PC-3 (cell line): ENCODE measurements around the gene KRT86. TPM values are rescaled to one million over a fixed set of nuclear protein-coding genes. Genes with fewer than 3 reads are reported as not detected.
A peak's percentile ranks its signal among the peaks of the same experiment; 100 is the strongest.

Source experiments
- ATAC-seq: fragments of 200-7000 bp; cut with Tn5 transposase; 2 replicates; pipeline ENCODE4 v1.9.1; 2020; ENCODE audit warnings: mild to moderate bottlenecking, moderate library complexity
- BruUV-seq: library from RNA; stranded (reverse); fragments of 400-500 nt; replicated peaks from 2 replicates; lab custom pipeline; 2021; lab: Mats Ljungman, UMichigan
- CTCF ChIA-PET: fragments of 300-600 bp; sonication (Branson Sonifier 250); formaldehyde crosslinking; loops from one replicate; lab custom pipeline; 2022; ENCODE audit warnings: antibody characterized with exemption; lab: Charles Lee
- POLR2A ChIA-PET: fragments of 300-600 bp; sonication (Branson Sonifier 250); formaldehyde crosslinking; loops from one replicate; lab custom pipeline; 2022; ENCODE audit warnings: antibody characterized with exemption; ENCODE audit not compliant: unreplicated experiment; lab: Charles Lee
- DNase-seq: peaks from one replicate; pipeline ENCODE4 v3.0.0-alpha.2; 2015
- H2AFZ ChIP-seq: fragments of 300-600 bp; sonication (generic); 2 replicates; pipeline ENCODE4 v1.6.0; 2016; ENCODE audit warnings: antibody characterized with exemption, low read length
- H3F3A ChIP-seq: fragments of 300-600 bp; sonication (generic); one replicate; pipeline ENCODE4 v1.6.0; 2017; ENCODE audit warnings: antibody characterized with exemption, low read length, control low read depth, mild to moderate bottlenecking; ENCODE audit not compliant: unreplicated experiment
- H3K27ac ChIP-seq: fragments of 300-600 bp; sonication (generic); 2 replicates; pipeline ENCODE4 v1.5.1; 2016; ENCODE audit warnings: mild to moderate bottlenecking, low read length
- H3K27me3 ChIP-seq: fragments of 300-600 bp; sonication (generic); 2 replicates; pipeline ENCODE4 v1.6.1; 2016; ENCODE audit warnings: low read length, mixed read lengths
- H3K36me3 ChIP-seq: fragments of 300-600 bp; sonication (generic); 2 replicates; pipeline ENCODE4 v1.6.1; 2016; ENCODE audit warnings: low read depth, mixed run types, low read length, mixed read lengths
- H3K4me1 ChIP-seq: fragments of 300-600 bp; sonication (generic); 2 replicates; pipeline ENCODE4 v1.5.1; 2016; ENCODE audit warnings: low read length; ENCODE audit not compliant: insufficient read depth
- H3K4me2 ChIP-seq: fragments of 300-600 bp; sonication (generic); 2 replicates; pipeline ENCODE4 v1.6.0; 2016; ENCODE audit warnings: low read length
- H3K4me3 ChIP-seq: fragments of 300-600 bp; sonication (generic); 2 replicates; pipeline ENCODE4 v1.5.1; 2016; ENCODE audit warnings: mild to moderate bottlenecking, low read length, mixed read lengths
- H3K79me2 ChIP-seq: fragments of 300-600 bp; sonication (generic); 2 replicates; pipeline ENCODE4 v1.6.1; 2017; ENCODE audit warnings: low read length, mixed read lengths
- H3K9ac ChIP-seq: fragments of 300-600 bp; sonication (generic); 2 replicates; pipeline ENCODE4 v1.6.0; 2016; ENCODE audit warnings: mild to moderate bottlenecking, low read length
- H3K9me2 ChIP-seq: fragments of 300-600 bp; sonication (generic); replicated peaks from 2 replicates; pipeline ENCODE4 v1.6.1; 2016; ENCODE audit warnings: mixed run types, low read length, mixed read lengths
- H3K9me3 ChIP-seq: fragments of 300-600 bp; sonication (generic); 2 replicates; pipeline ENCODE4 v1.6.1; 2016; ENCODE audit warnings: low read length, mixed read lengths
- H4K20me1 ChIP-seq: fragments of 300-600 bp; sonication (generic); 2 replicates; pipeline ENCODE4 v1.6.1; 2016; ENCODE audit warnings: low read length, mixed read lengths
- EZH2 ChIP-seq: fragments of 300-600 bp; sonication (generic); IDR thresholded peaks from one replicate; pipeline ENCODE4 v1.6.1; 2017; ENCODE audit warnings: antibody characterized with exemption, mild to moderate bottlenecking, low read length; ENCODE audit not compliant: unreplicated experiment
- EZH2phosphoT487 ChIP-seq: fragments of 300-600 bp; sonication (generic); IDR thresholded peaks from 2 replicates; pipeline ENCODE4 v1.6.1; 2018; ENCODE audit warnings: mild to moderate bottlenecking, antibody characterized with exemption, low read length, borderline replicate concordance
- intact Hi-C: fragments of 100-400 bp; cut with micrococcal nuclease; formaldehyde crosslinking; loops from 2 replicates; pipeline ENCODE4 v1.9.0; 2023
- total RNA-seq: library from RNA; depleted of rRNA; stranded (reverse); fragments of >200 nt; gene quantifications from 2 replicates; pipeline ENCODE4 v1.2.3, GENCODE V29; 2014
- TF ChIP-seq, protein P1 (sequence below): fragments of 300-600 bp; sonication (generic); conservative IDR thresholded peaks from 2 replicates; pipeline ENCODE4 v1.5.1; 2017; ENCODE audit warnings: antibody characterized with exemption, low read depth, mild to moderate bottlenecking, low read length

Gene KRT86
- total RNA-seq, 1 experiment from 2014 or later = 1.2 TPM

DNA sequence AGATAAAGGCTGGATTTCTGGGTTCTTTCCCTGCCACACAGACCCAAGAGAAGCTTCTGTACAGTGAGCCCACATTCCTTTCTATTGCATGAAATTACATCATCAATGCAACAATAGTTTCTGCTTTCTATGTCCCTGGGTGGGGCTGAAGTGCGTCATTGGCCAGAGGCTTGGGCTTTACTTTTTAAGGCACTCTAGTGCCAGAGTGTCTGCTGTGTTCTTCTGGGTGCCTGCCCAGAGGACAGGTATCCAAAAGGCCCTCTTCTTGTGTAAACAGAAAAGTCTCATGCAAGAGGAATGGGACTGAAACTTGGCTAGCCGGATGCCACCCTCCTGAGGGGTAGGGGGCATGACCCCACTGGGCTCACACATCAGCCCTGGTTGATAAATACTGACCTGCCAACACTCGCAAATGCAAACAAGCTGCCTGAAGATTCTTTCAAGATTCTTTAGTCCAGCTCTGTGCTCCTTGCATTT, 5.9 kb downstream of the KRT86 start:
- Histone ChIP-seq H2AFZ (no peak overlapping the region), H3K9me2 (no peaks in the 10 kb centered on the region), H3K36me3 (no peaks in the 10 kb centered on the region), H3K79me2 (peaks cover 3% of the 10 kb centered on the region; the same call in 1 of the 2 replicates), H3K9ac (peak overlapping the region; percentile 89), H3K4me1 (peaks cover 69% of the 10 kb centered on the region), H3K4me2 (peak overlapping the region; percentile 93), H3K27ac (peak overlapping the region; percentile 99), H4K20me1 (no peaks in the 10 kb centered on the region), H3K27me3 (no peaks in the 10 kb centered on the region), H3K4me3 (peak overlapping the region; percentile 36), H3K9me3 (no peaks in the 10 kb centered on the region), H3F3A (peaks cover 22% of the 10 kb centered on the region)
- peak; percentile 46 for ATAC-seq
- intact Hi-C loops = loop anchor here (1.0 to 2.0 kb wide), 5 partner anchors 36 to 132 kb away; partner anchors contain the start of gene KRT80
- no TSS peak for BruUV-seq
- POLR2A ChIA-PET = interaction anchor here (0.5 to 3.6 kb wide), 4 partner anchors 37 to 135 kb away, joined by 3 to 39 read pairs (median 4); no protein-coding TSS in a partner anchor
- TF ChIP-seq, protein P1, sequence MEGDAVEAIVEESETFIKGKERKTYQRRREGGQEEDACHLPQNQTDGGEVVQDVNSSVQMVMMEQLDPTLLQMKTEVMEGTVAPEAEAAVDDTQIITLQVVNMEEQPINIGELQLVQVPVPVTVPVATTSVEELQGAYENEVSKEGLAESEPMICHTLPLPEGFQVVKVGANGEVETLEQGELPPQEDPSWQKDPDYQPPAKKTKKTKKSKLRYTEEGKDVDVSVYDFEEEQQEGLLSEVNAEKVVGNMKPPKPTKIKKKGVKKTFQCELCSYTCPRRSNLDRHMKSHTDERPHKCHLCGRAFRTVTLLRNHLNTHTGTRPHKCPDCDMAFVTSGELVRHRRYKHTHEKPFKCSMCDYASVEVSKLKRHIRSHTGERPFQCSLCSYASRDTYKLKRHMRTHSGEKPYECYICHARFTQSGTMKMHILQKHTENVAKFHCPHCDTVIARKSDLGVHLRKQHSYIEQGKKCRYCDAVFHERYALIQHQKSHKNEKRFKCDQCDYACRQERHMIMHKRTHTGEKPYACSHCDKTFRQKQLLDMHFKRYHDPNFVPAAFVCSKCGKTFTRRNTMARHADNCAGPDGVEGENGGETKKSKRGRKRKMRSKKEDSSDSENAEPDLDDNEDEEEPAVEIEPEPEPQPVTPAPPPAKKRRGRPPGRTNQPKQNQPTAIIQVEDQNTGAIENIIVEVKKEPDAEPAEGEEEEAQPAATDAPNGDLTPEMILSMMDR = no peak
- TF ChIP-seq EZH2phosphoT487 (no peak), EZH2 (no peak)
- DNase-seq = peak; percentile 99
- CTCF ChIA-PET = interaction anchor here (0.6 to 2.0 kb wide), 5 partner anchors 37 to 136 kb away, joined by 3 to 7 read pairs (median 3); no protein-coding TSS in a partner anchor

DNA sequence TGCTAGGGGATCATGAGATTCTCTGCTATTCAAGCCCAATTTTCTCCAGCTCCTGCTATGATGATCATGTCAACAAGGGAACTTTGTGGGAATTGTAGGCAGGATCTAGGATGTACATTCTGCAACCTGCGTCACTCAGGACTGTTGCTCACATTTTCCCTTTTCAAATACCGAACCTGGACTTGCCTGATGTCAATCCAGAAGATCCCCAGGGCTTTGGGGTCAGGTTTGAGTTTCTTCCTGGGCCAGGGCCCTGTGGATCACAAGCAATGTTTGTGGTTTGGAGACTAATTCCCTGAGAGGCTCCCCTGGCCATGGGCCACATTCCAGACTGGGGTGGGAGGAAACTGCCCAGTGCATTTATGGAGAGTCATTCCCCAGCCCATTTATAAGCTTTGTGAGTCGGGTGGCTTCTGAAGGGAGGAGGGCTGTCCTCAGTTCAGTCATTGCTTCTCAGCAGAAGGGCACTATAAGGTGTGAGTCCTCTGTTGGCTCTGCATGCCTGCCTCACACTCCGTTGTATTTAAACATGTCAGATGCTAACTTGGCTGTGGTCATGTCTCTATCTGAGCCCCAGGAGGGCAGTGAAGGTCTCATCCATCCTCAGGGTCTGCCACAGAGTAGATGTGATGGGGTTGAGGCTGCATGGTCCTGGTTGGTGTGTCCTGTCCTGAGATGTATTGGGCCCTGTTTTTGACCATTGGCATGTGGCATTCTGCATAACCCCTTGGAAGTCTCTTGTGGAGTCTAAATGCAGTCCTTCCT, 6.5 kb downstream of the KRT86 start:
- POLR2A ChIA-PET = interaction anchor here (0.5 to 3.6 kb wide), 5 partner anchors 37 to 134 kb away, joined by 3 to 39 read pairs (median 3); no protein-coding TSS in a partner anchor

More for the DNA sequence above, 6.5 kb downstream of the KRT86 start:
- H3K9me2 ChIP-seq = no peaks in the 10 kb centered on the region
- peaks cover 75% of the 10 kb centered on the region for H3K4me1 ChIP-seq
- DNase-seq (peak; percentile 99), ATAC-seq (peak; percentile 42)
- peaks cover 4% of the 10 kb centered on the region for H4K20me1 ChIP-seq
- H3K9ac ChIP-seq = peak overlapping the region; percentile 89
- BruUV-seq = no TSS peak
- H2AFZ ChIP-seq = no peak overlapping the region
- H3K27me3 ChIP-seq = no peaks in the 10 kb centered on the region
- no peaks in the 10 kb centered on the region for H3K9me3 ChIP-seq
- peak overlapping the region; percentile 36 for H3K4me3 ChIP-seq
- peak overlapping the region; percentile 63 for H3K4me2 ChIP-seq
- intact Hi-C loops = loop anchor here (1.0 to 2.0 kb wide), 5 partner anchors 36 to 132 kb away; partner anchors contain the start of gene KRT80
- TF ChIP-seq EZH2phosphoT487 (no peak), EZH2 (no peak)
- TF ChIP-seq, protein P1 = no peak
- peaks cover 5% of the 10 kb centered on the region for H3K36me3 ChIP-seq
- H3K27ac ChIP-seq = peak overlapping the region; percentile 99
- peaks cover 9% of the 10 kb centered on the region for H3K79me2 ChIP-seq
- peaks cover 27% of the 10 kb centered on the region for H3F3A ChIP-seq
- CTCF ChIA-PET = interaction anchor here (0.6 to 2.0 kb wide), 4 partner anchors 37 to 137 kb away, joined by 3 to 7 read pairs (median 3); no protein-coding TSS in a partner anchor
